K562 (cell line): ENCODE results near the gene GALT. TPM values are rescaled to one million over a fixed set of nuclear protein-coding genes. Genes with fewer than 3 reads are reported as not detected.

Source experiments
- ADNP ChIP-seq: fragments of 200-800 bp; sonication (Bioruptor generic); IDR thresholded peaks from 2 replicates; pipeline ENCODE4 v1.6.1; 2016; ENCODE audit warnings: missing genetic modification characterization, missing compliant biosample characterization
- CBX3 ChIP-seq, 2 experiments: IDR thresholded peaks; 1 replicate in 1 of 2; 2 replicates in 1 of 2; pipeline ENCODE4 v1.6.1; 2012; ENCODE audit warnings: inconsistent platforms in 2 of 2, low read length in 2 of 2, borderline replicate concordance in 1 of 2, control low read depth in 1 of 2
- HDAC6 ChIP-seq: IDR thresholded peaks from 2 replicates; pipeline ENCODE4 v1.6.1; 2012; ENCODE audit warnings: low read depth, mild to moderate bottlenecking, control low read depth, inconsistent platforms, low read length, moderate library complexity
- HEY1 ChIP-seq: fragments of 250-450 bp; sonication (Bioruptor Pico); IDR thresholded peaks from 2 replicates; pipeline ENCODE4 v1.5.0; 2020; ENCODE audit warnings: mild to moderate bottlenecking, moderate library complexity, borderline replicate concordance
- LCOR ChIP-seq: sonication (generic); formaldehyde crosslinking; IDR thresholded peaks from 2 replicates; pipeline ENCODE4 v1.8.0; 2022; ENCODE audit warnings: mild to moderate bottlenecking, missing genetic modification reagents
- LEF1 ChIP-seq: fragments of 450-650 bp; IDR thresholded peaks from 2 replicates; pipeline ENCODE4 v1.6.1; 2016; ENCODE audit warnings: mild to moderate bottlenecking
- PCBP1 ChIP-seq: fragments of 200-400 bp; formaldehyde crosslinking; IDR thresholded peaks from 2 replicates; pipeline ENCODE4 v1.6.1; 2018; ENCODE audit warnings: mild to moderate bottlenecking, low read depth, low read length; ENCODE audit not compliant: poor library complexity, severe bottlenecking
- RFX7 ChIP-seq: fragments of 250-450 bp; sonication (Bioruptor Pico); IDR thresholded peaks from 2 replicates; pipeline ENCODE4 v1.5.1; 2021; ENCODE audit warnings: mild to moderate bottlenecking
- SAP30 ChIP-seq: fragments of 200-600 bp; sonication (generic); IDR thresholded peaks from 2 replicates; pipeline ENCODE4 v1.6.1; 2012; ENCODE audit warnings: borderline replicate concordance, low read depth, mild to moderate bottlenecking, moderate library complexity, low read length, control low read depth, inconsistent platforms; ENCODE audit not compliant: insufficient read depth, poor library complexity, severe bottlenecking
- VEZF1 ChIP-seq: fragments of 200-800 bp; sonication (Bioruptor generic); IDR thresholded peaks from 2 replicates; pipeline ENCODE4 v1.6.1; 2017; ENCODE audit warnings: missing genetic modification characterization, missing compliant biosample characterization
- ZBTB9 ChIP-seq: fragments of 450-650 bp; formaldehyde crosslinking; IDR thresholded peaks from 2 replicates; pipeline ENCODE4 v1.4.0; 2020; ENCODE audit warnings: mild to moderate bottlenecking, moderate library complexity
- ZC3H11A ChIP-seq: IDR thresholded peaks from 2 replicates; pipeline ENCODE4 v1.6.1; 2012; ENCODE audit warnings: low read depth, low read length, improper control_type of control experiment
- polyA plus RNA-seq, 8 experiments: library from polyadenylated mRNA; depleted of rRNA in 4 of 8; stranded (reverse) in 5 of 8; unstranded in 3 of 8; fragments of >200 nt; fragmentation: Nextera tagmentation in 2 of 8; fragmentation: Illumina TruSeq in 1 of 8; extraction: Ambion mirVana in 2 of 8; extraction: Trizol in 1 of 8; gene quantifications; 2 replicates each; pipeline versions ENCODE4 v1.2.1 to v1.2.3, GENCODE V29; 2011 to 2014; ENCODE audit warnings: inconsistent platforms in 1 of 8, missing spikeins in 1 of 8
- total RNA-seq, 7 experiments: library from RNA; depleted of rRNA in 6 of 7; stranded (reverse); fragments of >200 nt in 6 of 7; fragmentation: Illumina TruSeq in 2 of 7; extraction: Trizol in 2 of 7; gene quantifications; 2 replicates each; pipeline versions ENCODE4 v1.2.1 to v1.2.3, GENCODE V29; 2011 to 2021; ENCODE audit warnings: low replicate concordance in 1 of 7
- TF ChIP-seq, protein P1 (sequence below): fragments of 450-650 bp; formaldehyde crosslinking; IDR thresholded peaks from 2 replicates; pipeline ENCODE4 v1.4.0; 2022; ENCODE audit warnings: mild to moderate bottlenecking, moderate library complexity
- TF ChIP-seq, protein P2 (sequence below), 2 experiments: IDR thresholded peaks; 2 replicates each; pipeline ENCODE4 v1.6.1; 2012; ENCODE audit warnings: improper control_type of control experiment in 2 of 2, low read depth in 2 of 2, low read length in 2 of 2, borderline replicate concordance in 1 of 2

The GALT gene
- total and polyA plus RNA-seq, 9 of the 15 experiments (the other 6 are each of a cell fraction or from before 2014, with no cell fraction given) = 7.3 to 29.2 (median 15.6) TPM

DNA sequence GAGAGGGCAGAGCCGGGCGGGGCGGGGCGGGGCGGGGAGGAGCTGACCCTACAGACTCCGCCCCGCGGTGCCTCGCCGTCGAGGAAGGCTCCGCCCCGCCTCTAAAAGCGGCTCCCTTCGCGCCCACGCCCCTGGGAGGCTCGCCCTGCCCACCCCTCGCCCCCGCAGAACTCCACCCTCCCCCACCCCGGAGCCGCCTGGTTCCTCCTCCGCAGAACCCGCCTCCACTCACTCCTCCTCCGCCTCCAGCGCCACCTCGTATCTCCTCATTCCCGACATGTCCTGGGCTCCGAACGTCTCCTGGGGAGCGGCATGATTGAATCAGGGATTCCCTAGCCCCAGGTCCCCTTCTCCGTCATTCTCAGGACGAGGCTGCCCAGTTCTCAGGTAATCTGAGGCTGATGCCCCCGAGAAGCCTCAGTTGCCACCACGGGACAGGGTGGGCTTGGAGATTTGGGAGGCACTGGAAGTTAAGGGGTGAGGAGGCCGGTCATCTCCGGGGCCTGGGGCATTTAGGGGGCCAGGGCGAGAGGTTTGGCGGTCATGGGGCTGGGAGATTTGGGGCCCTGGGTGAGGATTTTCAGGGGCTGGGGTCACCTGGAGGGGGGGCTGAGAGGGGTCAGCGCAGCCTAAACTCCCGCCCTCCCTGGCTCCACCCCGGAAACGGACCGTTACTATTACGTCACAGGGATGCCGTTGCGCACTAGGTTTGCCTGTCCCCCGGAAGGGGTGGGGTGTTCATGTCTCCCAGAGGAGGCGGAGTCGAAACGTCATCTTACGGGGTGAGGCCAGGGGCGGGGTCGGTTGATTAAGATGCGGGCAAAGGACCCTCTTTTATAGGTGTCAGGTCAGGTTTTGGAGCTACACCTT is 19.1 kb downstream of the GALT start (continued):
- TF ChIP-seq, protein P1, sequence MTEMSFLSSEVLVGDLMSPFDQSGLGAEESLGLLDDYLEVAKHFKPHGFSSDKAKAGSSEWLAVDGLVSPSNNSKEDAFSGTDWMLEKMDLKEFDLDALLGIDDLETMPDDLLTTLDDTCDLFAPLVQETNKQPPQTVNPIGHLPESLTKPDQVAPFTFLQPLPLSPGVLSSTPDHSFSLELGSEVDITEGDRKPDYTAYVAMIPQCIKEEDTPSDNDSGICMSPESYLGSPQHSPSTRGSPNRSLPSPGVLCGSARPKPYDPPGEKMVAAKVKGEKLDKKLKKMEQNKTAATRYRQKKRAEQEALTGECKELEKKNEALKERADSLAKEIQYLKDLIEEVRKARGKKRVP (CRISPR knock-in tag) = no peak
- no peak for TF ChIP-seq HEY1 (CRISPR knock-in tag)
- TF ChIP-seq LEF1 = peak; percentile 67; the same call in 1 of the 2 replicates
- no peak for TF ChIP-seq HDAC6
- no peak for TF ChIP-seq ZBTB9 (CRISPR knock-in tag)
- no peak for TF ChIP-seq RFX7
- TF ChIP-seq SAP30 = peak; percentile 31
- no peak for TF ChIP-seq ZC3H11A
- TF ChIP-seq CBX3 (IDR thresholded peaks at IDR 0.05; ENCODE audit: borderline replicate concordance in 1 of 2, low read length in 2 of 2) = no peak
- no peak for TF ChIP-seq ADNP
- TF ChIP-seq VEZF1 = peak; percentile 90
- TF ChIP-seq, protein P2, sequence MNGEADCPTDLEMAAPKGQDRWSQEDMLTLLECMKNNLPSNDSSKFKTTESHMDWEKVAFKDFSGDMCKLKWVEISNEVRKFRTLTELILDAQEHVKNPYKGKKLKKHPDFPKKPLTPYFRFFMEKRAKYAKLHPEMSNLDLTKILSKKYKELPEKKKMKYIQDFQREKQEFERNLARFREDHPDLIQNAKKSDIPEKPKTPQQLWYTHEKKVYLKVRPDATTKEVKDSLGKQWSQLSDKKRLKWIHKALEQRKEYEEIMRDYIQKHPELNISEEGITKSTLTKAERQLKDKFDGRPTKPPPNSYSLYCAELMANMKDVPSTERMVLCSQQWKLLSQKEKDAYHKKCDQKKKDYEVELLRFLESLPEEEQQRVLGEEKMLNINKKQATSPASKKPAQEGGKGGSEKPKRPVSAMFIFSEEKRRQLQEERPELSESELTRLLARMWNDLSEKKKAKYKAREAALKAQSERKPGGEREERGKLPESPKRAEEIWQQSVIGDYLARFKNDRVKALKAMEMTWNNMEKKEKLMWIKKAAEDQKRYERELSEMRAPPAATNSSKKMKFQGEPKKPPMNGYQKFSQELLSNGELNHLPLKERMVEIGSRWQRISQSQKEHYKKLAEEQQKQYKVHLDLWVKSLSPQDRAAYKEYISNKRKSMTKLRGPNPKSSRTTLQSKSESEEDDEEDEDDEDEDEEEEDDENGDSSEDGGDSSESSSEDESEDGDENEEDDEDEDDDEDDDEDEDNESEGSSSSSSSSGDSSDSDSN (IDR thresholded peaks at IDR 0.05; ENCODE audit: borderline replicate concordance in 1 of 2, low read depth in 2 of 2, low read length in 2 of 2) = no peak
- peak; percentile 80; the same call in 1 of the 2 replicates for TF ChIP-seq LCOR (CRISPR knock-in tag)
- no peak for TF ChIP-seq PCBP1
